HG03521 (cell line): ENCODE results near the gene CLUH.

Experiments used
- ATAC-seq: cut with Tn5 transposase; IDR thresholded peaks from one replicate; pipeline ENCODE4 v1.9.1; 2021; ENCODE audit warnings: mild to moderate bottlenecking, moderate library complexity; ENCODE audit not compliant: unreplicated experiment

Gene CLUH

GRCh38 chr17:2722611-2723010 lies 11.0 kb upstream of the CLUH start:
- no peak for ATAC-seq

DNA sequence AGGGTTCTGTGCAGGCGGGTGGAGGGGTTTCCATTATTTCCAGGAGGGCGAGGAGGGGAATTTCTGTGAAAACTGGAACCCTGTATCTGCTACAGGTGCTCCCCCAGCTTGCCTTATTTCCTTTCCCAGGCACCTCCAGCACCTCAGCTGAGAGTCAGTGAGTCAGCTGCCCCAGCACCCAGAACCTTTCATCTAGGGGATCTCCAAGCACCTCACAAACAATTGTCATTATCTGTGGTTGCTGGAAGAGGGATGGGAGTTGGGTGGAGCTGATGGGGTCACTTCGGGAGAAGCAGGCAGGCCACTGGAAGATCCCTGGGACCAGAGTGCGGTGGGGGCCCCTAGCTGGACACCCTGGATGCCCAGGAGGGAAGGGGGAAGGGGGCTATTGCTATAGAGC lies 10.0 kb upstream of the CLUH start:
- no peak for ATAC-seq

DNA sequence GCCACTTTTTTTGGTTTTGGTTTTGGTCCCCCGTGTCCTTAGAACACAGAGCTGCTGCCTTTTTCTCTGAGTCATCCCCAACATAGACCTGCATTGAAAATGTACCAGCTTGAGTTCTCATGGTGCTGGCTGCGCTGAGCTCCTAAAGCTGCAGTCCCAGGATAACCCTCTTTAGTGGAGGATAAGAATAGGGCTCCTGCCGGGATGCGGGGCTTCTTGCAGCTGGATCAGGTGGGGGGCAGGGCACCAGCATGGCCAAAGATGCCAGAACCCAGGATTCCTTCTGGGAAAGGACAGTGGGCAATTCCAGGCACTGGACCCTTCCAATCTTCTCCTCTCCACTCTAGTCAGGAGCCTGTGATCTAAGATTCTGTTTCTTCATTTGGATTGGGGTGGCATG lies 8.3 kb upstream of the CLUH start:
- ATAC-seq, result no peak

DNA sequence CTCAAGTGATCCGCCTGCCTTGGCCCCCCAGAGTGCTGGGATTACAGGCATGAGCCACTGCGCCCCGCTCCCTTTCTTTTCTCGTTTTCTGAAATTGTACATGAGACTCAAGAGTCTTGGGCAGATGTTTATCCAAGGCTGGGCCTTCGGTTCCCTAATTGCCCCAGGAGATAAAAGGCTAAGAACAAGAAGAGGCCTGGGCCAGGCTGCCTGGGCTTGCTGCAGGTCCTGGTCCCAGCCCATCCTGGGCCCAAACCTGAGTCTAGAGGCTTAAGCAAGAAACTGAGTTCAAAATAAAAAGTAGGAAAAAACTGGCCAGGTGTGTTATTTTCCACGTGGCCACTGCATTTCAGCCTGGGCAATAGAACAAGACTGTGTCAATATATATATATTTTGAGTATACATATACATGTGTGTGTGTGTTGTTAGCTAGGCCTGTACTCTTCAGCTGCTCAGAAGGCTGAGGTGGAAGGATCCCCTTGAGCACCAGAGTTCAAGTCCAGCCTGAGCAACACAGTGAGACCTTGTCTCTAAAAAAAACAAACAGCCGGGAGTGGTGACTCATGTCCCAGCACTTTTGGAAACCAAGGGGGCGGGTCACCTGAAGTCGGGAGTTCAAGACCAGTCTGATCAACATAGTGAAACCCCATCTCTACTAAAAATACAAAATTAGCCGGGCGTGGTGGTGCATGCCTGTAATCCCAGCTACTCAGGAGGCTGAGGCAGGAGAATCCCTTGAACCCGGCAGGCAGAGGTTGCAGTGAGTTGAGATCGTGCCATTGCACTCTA lies 6.8 kb upstream of the CLUH start:
- ATAC-seq, result no peak

DNA sequence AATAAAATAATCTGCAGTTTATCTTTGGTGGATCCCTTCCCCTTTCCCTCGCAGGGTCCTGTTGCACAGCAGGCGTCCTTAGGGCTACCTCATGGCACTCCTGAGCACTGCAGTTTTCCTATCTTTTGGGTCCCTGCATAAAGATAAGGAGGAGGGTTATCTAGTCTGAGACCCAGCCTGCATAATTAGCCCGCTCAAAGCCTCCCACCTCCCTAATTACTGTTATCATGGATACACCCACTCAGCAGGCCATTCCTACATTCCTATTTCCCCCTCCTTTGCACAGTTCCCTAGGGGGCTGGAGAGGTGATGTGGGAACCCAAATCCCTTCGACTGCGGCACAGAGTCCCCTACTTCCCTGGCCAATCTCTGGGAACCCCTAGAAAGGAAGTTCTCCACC lies 5.1 kb upstream of the CLUH start:
- no peak for ATAC-seq

GRCh38 chr17:2713881-2714280 lies 2.3 kb upstream of the CLUH start:
- no peak for ATAC-seq

DNA sequence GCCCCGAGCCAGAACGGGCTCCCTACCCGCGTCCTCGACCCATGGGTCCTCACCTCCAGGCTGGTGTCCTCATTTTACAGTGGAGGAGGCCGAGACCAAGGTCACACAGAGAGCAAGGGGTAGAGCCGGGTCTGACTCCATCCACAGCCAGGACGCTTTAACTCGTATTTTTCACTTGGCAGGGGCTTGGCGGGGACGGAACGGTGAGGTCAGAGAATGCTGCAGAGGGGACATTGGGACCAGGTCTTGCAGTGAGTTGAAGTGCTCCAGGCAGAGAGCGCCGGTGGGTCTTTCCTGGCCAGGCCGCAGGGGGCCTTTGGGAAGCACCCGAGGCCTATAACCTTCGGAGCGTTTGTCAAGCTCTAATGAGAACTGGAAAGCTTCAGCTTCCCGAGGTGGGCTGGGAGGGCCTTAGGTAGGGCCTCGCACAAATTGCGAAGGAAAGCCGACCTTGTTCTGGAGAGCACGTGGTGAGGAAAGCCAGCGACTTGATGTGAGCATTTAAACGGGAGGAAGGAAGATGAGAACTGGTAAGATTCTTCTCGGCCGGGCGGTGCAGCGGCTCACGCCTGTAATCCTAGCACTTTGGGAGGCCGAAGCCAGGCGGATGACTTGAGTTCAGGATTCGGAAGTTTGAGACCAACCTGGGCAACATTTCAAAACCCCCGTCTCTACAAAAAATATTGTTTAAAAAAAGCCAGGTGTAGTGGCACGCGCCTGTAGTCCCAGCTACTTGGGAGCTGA lies 908 bp upstream of the CLUH start:
- ATAC-seq, result no peak

- peak; percentile 13 for ATAC-seq
Measured at GRCh38 chr17:2710803-2711607, 559 bp downstream of the CLUH start.

DNA sequence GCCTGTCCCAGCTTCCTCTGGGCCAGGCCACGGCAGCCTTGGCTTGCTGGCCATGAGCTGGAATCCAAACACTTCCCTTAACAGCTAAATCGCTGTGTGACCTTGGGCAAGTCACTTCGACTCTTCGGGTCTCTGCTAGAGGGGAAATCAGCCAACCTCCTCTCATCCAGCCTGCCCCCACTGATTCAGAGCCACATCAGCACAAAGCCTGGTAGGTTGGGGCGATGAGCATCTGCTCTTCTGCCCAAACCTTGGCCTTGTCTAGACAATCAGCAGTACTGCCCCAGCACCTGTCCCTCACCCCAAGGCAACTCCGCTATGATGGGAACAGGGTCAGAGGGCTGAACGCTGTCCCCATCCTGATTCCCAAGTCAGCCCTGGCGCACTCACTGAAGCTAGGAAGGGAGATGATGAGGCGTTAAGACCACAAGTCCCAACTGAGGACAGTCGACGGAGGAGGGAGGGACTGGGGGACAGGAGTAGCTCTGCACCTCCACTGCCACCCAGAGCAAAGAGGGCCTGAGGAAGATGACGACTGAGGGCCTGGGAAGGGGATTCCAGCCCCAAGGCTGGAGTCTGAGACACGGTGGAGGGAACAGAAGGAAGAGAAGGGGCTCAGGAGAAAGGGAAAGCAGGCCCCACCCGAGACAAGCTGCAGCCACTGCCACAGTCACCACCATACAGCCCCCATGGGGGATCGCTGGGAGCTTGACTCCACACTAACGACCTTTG lies 1.3 kb downstream of the CLUH start:
- ATAC-seq, result no peak

DNA sequence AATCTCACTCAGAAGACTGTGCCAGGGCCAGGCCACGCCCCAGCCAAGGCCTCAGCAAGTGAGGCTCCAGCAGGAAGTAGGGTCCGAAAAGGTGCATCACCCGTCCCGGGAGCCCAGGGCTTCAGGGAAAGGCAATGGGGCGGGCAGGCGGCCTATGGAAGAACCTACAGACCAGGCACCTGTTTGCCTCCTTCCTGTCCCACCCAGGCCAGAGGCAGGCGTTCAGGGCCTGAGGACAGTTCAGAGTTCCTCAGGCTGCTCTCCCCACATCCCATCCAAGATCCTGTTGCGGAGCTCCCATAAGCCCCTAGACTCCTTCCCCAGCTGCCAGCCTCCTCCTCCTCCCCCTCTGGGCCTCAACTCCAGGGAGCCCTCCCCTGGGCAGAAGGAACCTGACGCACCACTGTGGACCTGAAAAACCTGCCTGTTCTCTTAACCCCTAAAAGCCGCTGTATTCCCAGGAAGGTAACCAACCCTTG lies 2.3 kb downstream of the CLUH start:
- ATAC-seq, result no peak

DNA sequence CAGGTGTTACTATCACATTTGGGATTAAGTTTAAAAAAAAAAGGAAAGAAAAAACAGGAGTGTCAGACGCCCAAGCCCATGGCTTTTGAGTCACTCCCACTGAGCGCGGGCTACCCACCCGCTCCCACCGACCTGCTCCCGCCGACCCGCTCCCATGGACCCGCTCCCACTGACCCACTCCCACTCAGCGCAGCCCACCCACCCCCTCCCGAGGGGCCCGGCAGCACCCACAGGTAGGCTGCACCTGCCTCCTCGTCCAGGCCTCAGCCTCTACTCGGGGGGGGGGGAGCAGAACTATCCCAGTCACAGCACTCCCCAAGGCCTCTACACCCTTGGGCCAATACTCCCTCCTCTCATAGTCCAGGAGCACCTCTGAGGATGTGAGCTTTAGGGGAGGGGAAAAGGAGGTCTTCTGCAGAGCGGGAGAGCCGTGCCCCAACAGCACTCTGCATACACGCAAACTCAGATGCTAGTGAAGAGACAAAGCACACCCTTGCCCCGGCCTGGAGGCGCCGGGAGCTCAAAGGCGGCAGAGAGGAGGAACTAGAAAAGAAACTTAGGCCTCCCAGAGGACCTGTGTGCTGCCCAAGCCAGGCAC lies 2.9 kb downstream of the CLUH start:
- ATAC-seq, result no peak

DNA sequence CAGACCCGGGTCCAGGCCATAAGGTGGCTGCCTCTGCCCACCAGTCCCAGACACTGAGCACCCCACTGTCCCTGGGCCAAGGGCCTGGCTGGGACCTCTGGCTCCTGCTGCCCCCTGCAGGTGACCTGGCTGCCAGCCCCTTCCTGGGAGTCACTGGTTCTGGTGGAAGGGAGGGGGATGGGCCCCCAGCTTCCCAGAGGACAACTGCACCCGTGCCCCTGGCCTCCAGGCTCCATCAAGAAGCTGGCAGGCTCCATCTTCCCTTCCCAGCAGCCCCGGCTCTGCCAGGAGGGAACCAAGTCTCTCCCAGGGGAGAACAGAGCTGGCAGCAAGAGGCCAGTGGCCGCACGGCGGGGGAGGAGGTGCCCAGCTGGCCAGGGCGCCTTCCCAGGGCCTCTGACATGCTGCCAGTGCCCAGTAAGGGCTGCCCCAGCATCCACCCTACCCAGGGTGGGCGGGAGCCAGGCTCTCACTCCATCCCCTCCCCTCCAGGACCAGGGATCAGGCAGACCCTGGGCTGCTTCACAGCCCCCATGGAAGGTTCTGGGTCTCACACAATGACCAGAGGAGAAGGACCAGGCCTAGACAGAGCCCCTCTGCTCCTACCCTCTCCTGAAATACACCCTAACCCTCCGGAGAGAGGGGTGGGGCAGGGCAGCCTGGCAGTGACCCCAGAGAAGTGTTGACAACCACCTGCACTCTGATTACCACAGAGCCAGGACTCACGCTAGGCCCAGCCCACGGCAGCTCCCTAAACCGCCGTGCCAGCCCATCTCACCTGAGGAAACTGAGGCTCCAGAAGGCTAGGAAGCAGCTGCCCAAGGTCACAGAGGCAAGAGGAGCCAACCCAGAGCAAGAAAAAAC lies 3.6 kb downstream of the CLUH start:
- no peak for ATAC-seq

DNA sequence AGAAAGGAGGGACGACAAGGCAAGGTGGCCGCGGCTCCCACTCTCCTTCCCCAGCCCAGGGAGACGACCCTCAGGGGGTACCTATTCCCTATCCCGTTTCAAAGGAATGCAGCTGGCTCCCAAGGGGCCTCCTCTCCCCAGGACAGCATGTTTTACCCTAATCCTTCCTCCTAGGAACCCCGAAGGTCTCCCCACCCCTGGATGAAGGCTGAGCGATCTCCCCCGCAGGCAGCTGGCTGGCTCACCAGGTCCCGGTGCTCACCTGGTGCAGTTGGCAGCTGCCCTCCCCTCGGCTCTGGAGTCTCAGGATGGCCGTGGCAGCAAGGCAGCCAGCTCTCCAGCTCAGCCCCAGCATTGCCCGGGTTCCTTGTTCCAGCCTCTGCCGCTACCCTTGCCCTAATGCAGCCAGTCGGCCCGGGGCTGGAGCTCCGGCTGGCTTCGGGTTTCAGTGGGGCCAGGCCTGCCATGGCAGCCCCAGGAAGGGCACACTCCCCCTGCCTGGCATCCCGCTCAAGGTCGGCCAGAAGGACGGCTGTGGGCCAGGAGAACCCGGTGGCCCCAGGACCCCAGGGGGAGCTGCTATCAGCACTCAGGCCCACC lies 4.6 kb downstream of the CLUH start:
- no peak for ATAC-seq

GRCh38 chr17:2705888-2706795 lies 5.4 kb downstream of the CLUH start:
- ATAC-seq, result no peak

DNA sequence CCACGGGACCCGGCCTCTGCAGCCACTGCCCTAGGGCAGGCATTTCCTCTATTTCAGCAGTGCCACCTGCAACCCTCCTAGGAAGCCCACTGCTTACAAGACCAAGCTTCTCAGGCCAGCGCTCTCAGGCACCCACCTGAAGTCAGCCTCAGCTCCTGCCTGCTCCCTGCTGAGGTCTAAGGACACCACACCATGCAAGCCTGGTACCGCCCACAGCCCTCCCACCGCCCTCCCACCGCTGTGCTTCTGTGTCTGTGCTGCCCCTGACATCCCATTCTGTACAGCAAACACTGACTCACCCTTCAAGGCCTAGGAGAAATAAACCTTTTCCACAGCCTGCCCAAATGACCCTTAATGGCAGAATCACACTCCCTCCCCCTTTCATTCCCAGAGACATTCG lies 6.3 kb downstream of the CLUH start:
- no peak for ATAC-seq

GRCh38 chr17:2704890-2705248 lies 6.7 kb downstream of the CLUH start:
- ATAC-seq, result no peak

- no peak for ATAC-seq
Measured at GRCh38 chr17:2704031-2704889, 7.3 kb downstream of the CLUH start.
